GM18505 (cell line): Measurements from ENCODE around the gene ATP8B1.

ENCODE experiments used
- ATAC-seq: cut with Tn5 transposase; IDR thresholded peaks from one replicate; pipeline ENCODE4 v1.9.1; 2021; ENCODE audit not compliant: unreplicated experiment
- POLR2A ChIP-seq: IDR thresholded peaks from 4 replicates; pipeline ENCODE4 v1.6.1; 2011; ENCODE audit warnings: borderline replicate concordance; ENCODE audit not compliant: insufficient read depth, insufficient read length; ENCODE audit errors: extremely low read depth

ATP8B1 gene

DNA sequence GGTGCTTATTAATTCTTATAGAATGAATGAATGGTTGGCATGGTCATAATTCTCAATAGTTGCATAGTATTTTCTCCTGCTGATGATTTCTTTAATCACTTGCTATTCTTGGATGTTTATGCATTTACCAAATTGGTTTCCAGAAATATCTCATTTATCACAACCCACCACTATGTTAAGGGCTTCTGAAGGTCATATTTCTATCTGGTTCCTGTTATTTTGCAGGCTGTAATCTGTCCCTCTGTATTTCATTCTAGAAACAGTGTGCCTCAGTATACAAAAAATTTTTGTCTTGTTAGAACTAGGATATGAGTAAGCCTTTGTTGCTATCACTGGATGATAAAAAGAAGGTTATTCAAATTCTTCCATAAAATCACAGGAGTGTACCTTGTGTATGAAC, 6.1 kb upstream of the ATP8B1 start:
- TF ChIP-seq POLR2A = no peak
- no peak for ATAC-seq

DNA sequence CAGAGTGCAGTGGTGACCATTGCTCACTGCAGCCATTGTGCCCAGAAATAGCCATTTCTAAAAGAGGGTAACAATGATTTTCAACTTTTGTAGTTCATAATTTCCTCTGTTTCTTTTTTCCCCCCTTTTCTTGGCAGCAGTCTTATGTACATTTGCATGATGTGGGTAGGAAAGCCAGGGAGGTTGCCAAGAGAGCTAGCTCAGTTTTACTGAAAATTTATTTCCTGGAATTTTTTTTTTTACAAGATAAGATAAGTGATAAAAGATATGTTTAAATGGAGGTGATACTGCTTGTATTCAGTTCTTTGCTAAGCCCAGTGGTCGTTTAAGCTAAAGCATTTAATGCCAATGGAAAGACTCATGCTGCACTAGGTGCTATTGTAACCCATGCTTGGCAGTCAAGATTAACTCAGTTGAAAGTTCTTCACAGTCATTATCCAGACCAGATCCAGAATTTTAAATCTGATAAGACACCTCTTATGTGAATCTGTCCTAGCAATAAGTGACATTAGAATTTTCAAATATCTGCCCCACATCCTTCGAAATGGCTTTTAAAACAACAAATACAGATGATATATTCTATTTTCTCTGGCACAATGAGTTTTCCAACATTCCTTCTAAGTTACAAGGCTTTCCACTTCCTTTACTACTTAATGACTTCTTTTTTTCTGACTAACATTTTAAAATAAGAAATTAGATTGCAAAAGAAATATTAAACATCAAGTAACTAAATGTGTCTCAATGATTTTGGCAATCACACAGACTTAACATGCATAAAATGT, 4.4 kb upstream of the ATP8B1 start:
- no peak for TF ChIP-seq POLR2A
- ATAC-seq = no peak

DNA sequence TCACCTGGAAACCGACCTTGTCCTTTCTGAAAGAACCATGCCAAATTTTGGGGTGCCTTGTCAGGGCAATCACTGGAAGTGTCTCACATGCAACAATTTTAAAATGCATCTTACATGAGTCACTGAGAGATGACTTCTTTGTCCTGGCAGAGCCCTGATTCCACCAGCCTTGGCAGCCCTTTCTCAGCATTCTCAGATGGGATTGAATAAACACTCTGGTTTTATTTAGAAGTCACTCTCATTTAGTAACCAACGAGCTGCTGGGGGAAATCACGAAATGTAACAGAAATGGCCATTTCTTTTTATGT, 3.8 kb upstream of the ATP8B1 start:
- TF ChIP-seq POLR2A = no peak
- no peak for ATAC-seq

DNA sequence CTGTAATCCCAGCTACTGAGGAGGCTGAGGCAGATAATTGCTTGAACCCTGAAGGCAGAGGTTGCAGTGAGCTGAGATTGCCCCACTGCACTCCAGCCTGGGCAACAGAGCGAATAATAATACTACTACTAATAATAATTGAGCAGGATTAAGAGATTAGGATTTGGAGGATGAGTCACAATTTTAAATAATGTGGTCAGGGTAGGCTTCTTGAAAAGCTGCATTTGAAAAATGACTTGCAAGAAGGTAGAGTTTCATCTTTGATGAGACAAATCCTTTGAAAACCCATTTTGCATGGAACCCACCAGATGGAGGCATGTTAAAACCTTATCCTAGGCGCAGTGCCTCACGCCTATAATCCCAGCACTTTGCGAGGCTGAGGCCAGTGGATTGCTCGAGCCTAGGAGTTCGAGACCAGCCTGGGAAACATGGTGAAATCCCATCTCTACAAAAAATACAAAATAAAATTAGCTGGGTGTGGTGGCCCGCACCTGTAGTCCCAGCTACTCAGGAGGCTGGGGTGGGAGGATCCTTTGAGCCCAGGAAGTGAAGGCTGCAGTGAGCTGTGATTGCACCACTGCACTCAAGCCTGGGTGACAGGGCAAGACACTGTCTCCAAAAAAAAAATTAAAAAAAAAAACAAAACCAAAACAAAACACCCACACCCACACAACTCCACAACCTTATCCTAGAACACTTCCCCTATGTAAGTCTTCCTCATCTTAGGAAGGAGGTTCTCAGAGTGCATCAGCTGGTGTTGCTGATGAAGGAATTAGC, 3.3 kb upstream of the ATP8B1 start:
- no peak for ATAC-seq
- no peak for TF ChIP-seq POLR2A

DNA sequence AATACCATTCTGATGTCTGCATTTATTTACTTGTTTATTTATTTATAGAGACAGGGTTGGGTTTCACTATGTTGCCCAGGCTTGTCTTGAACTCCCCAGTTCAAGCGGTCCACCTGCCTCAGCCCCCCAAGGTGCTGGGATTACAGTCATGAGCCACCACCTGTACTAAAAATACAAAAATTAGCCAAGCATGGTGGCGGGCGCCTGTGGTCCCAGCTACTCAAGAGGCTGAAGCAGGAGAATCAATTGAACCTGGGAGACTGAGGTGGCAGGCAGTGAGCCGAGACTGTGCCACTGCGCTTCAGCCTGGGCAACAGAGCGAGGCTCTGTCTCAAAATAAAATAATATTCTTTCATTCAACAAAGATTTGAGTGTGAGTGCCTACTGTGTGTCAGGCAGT, 2.0 kb upstream of the ATP8B1 start:
- TF ChIP-seq POLR2A = no peak
- no peak for ATAC-seq

DNA sequence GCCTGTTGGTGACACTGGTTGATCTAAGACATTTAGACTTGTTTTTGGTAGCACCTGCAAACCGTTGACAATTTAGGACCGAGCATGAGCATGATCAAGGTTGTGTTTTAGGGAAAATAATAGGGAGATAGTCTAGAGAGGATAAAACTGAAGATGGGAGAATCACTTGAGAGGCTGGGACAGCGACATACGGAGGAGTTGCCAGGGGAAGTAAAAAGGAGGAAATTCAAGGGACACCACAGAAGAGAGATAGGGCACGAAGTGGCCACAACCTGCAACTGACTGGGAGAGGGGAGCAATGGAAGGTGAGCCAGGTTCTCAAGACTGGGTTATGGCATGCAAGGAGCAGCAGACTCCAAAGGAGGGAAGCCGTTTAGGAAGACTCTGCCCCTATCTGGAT, 1.4 kb upstream of the ATP8B1 start:
- no peak for ATAC-seq
- no peak for TF ChIP-seq POLR2A

DNA sequence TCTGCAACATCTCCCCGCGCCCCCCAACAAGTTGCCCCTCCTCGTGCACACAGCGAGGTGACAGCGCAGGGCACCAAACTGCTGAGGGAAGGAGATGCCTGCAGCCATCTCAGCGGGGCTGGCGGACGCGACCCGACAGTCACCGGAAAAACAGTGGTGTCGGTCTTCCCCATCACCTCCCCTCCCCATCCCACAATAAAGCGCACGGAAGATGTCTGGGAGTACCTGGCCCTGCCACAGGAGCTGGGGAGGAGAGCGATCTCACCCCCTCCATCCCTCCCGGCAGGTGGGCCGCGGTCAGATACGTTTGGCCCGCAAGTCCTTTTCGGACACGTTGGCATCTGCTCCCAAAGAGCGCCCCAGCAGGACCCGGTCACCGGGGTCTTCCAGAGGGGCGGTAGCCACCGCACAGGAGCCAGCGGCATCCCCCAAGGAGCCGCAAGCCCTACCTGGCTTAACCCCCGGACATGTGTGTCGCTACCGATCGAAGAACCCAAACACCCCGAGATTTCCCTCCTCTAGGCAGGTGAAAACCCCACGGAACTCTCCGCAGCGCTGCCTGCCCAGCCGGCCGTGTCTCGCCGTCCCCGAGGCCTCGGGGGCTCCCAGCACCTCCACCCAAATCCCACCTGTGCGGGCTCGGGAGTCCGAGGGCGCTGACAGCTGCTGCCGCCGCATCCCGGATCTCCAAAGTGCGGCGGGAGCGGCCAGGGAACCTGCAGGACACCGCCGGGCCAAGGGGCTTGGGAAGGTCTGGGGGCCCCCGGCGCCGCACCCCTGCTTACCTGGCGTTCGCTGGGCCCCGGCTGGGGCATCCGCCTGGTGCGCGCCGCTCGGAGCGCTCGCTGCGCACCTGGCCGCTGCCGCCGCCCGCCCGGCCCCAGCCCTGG, 657 bp downstream of the ATP8B1 start:
- ATAC-seq = no peak
- TF ChIP-seq POLR2A = no peak

DNA sequence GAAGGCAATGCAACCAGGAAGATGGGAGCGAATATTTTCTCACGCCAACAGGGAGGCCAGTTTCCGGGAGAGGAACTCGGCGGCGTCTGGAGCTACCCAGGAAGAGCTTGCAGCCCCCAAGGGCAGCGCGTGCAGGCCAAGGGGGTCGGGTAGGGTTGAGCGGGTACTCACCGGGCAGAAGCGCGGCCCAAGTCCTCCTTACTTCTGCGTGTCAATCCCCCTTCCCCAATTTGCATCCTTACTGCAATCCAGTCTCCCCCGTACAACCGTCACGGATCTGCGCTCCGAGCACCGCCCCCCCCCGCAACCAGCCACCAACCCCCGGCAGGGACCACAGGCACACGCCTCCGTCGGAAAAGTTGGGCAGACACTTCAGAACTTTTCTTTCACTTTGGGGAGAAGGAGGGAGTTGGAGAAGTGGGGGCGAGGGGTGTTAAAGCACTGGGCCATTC, 1.3 kb downstream of the ATP8B1 start:
- no peak for TF ChIP-seq POLR2A
- ATAC-seq = no peak

DNA sequence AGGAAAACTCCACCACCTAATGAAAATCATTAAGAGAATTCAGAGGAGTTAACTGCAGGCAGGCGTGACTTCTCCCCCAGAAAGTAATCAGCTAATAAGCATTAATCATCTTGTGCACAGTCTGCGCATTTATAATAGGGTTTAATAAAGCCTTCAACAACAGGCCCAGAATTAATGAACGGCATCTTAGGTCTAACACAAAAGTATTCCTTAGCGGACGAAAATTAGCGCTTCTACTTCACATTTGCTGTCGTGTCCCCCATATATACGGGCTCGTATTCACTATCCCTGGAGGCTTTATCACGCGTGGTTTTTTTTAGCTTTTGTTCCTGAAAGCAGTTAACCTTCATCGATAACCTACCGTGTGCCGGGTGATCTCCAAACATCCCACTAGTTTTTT, 1.8 kb downstream of the ATP8B1 start:
- no peak for TF ChIP-seq POLR2A
- no peak for ATAC-seq

DNA sequence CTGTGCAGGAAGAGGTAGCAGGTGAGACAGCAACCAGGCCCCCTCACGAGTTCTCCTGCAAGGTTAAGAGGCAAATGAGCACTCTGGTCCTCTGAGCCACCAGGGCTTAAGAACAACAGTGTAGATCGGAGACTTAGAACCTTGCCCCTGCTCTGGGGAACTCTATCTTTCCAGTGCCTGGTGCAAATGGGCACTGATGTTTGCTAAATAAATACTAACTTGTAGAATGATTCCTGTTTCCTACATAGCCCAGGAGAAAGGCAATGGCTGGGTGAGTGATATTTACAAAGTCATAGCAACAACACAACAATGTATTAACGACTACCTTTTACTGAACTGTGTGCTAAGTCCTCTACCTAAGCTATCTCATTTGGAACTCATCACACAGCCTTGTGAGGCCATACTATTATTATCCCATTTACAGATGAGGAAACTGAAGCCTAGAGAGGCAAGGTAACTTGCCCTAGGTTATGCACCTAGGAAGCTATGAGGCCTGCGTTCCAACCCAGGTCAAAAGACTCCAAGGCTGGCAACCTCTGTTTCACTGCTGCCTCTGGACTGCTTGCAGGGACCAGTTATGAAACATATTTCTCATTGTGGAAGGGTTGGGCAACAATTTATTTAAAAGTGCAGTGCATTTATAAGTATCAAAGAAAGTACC, 4.3 kb downstream of the ATP8B1 start:
- TF ChIP-seq POLR2A = no peak
- no peak for ATAC-seq

DNA sequence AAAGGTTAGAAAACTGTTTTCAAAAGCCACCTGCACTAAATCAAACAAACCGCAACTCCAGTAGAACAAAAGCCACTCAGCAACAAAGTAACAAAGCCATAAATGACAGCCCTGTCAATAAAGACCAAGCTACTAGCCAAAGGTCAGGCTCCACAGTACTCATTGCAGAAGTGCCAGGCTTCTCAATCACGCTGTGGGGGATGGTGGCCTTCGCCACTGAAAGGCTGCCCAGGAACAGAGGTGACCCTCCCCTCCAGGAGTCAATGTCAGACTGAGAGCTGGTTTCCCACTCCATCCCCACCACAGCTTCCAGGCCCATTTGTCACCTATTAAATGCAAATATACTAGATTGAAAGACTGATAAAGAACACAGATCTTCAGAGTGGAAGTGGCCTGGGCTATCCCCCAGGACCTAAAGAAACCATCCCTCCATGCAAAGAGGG, 5.9 kb downstream of the ATP8B1 start:
- no peak for ATAC-seq

DNA sequence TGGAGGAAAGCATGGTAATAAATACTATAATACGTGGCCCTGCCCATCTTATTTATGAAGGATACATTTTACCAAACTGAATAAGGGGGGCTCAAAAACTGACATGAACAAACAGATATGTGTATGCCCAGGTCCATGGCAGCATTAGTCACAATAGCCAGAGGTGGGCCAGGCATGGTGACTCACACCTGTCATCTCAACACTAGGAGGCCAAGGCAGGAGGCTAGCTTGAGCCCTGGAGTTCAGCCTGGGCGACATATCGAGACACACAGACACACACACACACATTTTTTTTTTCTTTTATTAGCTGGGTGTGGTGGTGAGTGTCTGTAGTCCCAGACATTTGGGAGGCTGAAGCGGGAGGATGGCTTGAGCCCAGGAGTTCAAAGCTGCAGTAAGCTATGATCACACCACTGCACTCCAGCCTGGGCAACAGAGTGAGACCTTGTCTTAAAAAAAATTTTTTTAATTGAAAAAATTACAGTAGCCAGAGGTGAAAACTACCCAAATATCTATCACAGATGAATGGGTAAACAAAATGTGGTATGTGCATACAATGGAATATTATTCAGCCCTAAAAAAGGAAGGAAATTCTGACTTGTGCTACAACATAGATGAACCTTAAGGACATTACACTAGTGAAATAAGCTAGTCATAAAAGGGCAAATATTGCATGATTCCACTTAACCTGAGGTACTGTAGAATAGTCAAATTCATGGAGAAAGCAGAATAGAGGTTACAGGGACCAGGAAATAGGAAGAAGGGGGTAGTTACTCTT, 8.0 kb downstream of the ATP8B1 start:
- TF ChIP-seq POLR2A = no peak
- no peak for ATAC-seq

More for the DNA sequence above, 5.9 kb downstream of the ATP8B1 start:
- no peak for TF ChIP-seq POLR2A

DNA sequence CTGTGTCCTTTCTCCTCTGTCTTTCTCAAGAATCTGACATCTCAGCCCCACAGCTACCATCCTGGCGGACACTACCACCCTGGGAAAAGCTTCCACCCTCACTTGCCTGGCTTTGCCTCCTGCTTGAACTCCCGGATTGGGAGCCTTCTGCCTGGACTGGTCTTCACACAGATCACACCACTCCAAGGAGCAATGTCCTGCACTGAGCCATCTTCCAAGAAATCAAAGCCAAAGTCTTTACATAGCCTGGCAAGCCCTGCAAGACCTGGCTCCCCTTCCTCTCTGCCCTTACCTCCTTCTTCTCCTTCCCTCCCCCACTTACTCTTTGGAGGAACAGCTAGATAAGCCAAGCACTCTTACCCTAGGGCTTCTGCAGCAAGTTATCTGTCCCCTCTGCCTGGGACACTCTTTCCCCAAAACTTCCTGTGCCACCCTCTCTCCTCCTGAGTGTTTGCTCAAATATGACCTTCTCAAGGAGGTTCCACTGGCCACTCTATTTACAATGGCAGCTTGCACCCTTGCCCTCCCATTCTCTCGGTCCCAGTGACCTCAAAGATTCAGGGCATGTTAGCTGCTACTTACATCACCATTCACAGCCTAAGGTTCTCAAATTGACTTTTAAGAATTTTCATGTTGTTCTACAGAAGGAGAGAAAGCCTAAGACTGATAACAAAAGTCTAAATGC, 9.7 kb downstream of the ATP8B1 start:
- TF ChIP-seq POLR2A = no peak
- no peak for ATAC-seq
